Lower leg skin (tissue), 3 donors: ENCODE measurements around the gene RSKR.

Source experiments
- POLR2A ChIP-seq, 2 donors: fragments of 450-650 bp; IDR thresholded peaks; one replicate each; pipeline ENCODE4 v1.6.1; 2016 to 2017; ENCODE audit warnings: antibody characterized with exemption in 2 of 2, mild to moderate bottlenecking in 1 of 2, moderate library complexity in 1 of 2
- TF ChIP-seq, protein P1 (sequence below), 3 donors: fragments of 450-650 bp; IDR thresholded peaks; one replicate each; pipeline ENCODE4 v1.5.1; 2016; ENCODE audit warnings: antibody characterized with exemption in 3 of 3, mild to moderate bottlenecking in 3 of 3, moderate library complexity in 2 of 3

- no peak for TF ChIP-seq POLR2A (IDR thresholded peaks at IDR 0.05)
- TF ChIP-seq, protein P1, sequence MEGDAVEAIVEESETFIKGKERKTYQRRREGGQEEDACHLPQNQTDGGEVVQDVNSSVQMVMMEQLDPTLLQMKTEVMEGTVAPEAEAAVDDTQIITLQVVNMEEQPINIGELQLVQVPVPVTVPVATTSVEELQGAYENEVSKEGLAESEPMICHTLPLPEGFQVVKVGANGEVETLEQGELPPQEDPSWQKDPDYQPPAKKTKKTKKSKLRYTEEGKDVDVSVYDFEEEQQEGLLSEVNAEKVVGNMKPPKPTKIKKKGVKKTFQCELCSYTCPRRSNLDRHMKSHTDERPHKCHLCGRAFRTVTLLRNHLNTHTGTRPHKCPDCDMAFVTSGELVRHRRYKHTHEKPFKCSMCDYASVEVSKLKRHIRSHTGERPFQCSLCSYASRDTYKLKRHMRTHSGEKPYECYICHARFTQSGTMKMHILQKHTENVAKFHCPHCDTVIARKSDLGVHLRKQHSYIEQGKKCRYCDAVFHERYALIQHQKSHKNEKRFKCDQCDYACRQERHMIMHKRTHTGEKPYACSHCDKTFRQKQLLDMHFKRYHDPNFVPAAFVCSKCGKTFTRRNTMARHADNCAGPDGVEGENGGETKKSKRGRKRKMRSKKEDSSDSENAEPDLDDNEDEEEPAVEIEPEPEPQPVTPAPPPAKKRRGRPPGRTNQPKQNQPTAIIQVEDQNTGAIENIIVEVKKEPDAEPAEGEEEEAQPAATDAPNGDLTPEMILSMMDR (IDR thresholded peaks at IDR 0.05) = no peak
These were observed 31.0 kb upstream of the RSKR start, which contains the start of gene BLTP2 for GRCh38 chr17:28644787-28645575.
